Measurements from ENCODE around the gene WDFY4. TPM values are rescaled to one million over a fixed set of nuclear protein-coding genes. Genes with fewer than 3 reads are reported as not detected.
A peak's percentile ranks its signal among the peaks of the same experiment; 100 is the strongest.

The WDFY4 gene
- total and polyA plus RNA-seq, 4 donors = 0.57 to 7.1 (median 2.0) TPM

DNA sequence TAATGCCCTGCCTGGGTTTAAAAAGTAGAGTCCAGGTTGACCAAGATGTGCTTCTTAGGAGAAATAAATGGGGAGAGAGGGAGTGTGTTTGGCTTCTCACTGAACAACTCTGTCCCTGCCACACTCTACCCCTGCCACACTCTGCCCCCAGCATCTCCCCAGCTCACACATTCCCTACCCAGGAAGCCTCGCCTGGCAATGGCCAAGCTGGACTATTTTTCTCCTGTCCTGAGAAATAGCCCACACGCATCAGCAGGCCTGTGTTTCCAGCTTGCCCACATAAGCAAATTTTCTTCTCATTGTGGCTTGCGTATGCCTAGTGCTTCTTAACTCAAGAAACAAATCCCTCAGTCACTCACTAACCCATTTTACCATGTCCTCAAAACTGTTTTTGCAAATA, 253.1 kb downstream of the WDFY4 start:
- peak; percentile 6 for DNase-seq (ENCODE audit: low spot score)
- TF ChIP-seq FOXA1 (IDR thresholded peaks at IDR 0.05) = no peak
- Histone ChIP-seq H3K4me1 (ENCODE audit: control insufficient read depth in 4 of 4, insufficient read depth in 4 of 4, low read length in 3 of 4) (no peaks in the 10 kb centered on the region), H3K36me3 (ENCODE audit: control insufficient read depth in 4 of 4, insufficient read depth in 3 of 4, low read depth in 1 of 4, low read length in 3 of 4) (no peaks in the 10 kb centered on the region), H3K27ac (ENCODE audit: low read depth in 1 of 2, low read length in 2 of 2) (no peak overlapping the region), H3K9me3 (ENCODE audit: control insufficient read depth in 4 of 4, low read length in 3 of 4) (no peaks in the 10 kb centered on the region), H3K4me3 (ENCODE audit: low read depth in 1 of 3, low read length in 3 of 3) (no peak overlapping the region), H3K27me3 (ENCODE audit: control insufficient read depth in 4 of 4, insufficient read depth in 4 of 4, low read length in 3 of 4) (no peaks in the 10 kb centered on the region), H3K9ac (ENCODE audit: low read depth in 1 of 2, low read length in 2 of 2) (no peak overlapping the region)
- 95% methylated on average over 3 of the region's 3 CpGs for WGBS

DNA sequence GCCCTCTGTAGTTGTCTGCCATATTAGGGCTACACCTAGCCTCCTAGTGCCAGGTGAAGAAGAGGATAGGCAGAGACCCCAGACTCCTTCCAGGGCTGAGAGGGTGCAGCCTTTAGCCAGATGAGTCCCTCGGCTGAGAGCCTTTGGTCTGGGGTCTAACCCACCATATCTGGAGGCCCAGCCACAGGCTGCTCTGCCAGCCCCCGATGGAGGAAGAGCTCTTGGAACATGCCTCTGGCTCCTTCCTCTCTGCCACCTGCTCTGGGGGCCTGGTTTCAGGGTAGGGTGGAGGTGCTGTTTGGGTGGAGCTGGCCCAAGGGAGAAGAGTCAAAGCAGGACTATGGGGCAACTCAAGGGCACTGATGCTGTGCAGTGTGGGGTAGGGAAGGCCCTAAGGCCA, 253.6 kb downstream of the WDFY4 start:
- no peaks in the 10 kb centered on the region for H3K4me1 ChIP-seq (ENCODE audit: control insufficient read depth in 4 of 4, insufficient read depth in 4 of 4, low read length in 3 of 4)
- no peaks in the 10 kb centered on the region for H3K36me3 ChIP-seq (ENCODE audit: control insufficient read depth in 4 of 4, insufficient read depth in 3 of 4, low read depth in 1 of 4, low read length in 3 of 4)
- 90% methylated on average over 2 of the region's 2 CpGs for WGBS
- H3K4me3 ChIP-seq (ENCODE audit: low read depth in 1 of 3, low read length in 3 of 3) = no peak overlapping the region
- TF ChIP-seq HNF4G (IDR thresholded peaks at IDR 0.05) = no peak
- TF ChIP-seq NR2F2 (IDR thresholded peaks at IDR 0.05) = no peak
- no peak for TF ChIP-seq ZBTB33 (IDR thresholded peaks at IDR 0.05)
- TF ChIP-seq SP1 (IDR thresholded peaks at IDR 0.05) = no peak
- H3K27me3 ChIP-seq (ENCODE audit: control insufficient read depth in 4 of 4, insufficient read depth in 4 of 4, low read length in 3 of 4) = no peaks in the 10 kb centered on the region
- H3K27ac ChIP-seq (ENCODE audit: low read depth in 1 of 2, low read length in 2 of 2) = no peak overlapping the region
- H3K9me3 ChIP-seq (ENCODE audit: control insufficient read depth in 4 of 4, low read length in 3 of 4) = no peaks in the 10 kb centered on the region
- no peak for DNase-seq (ENCODE audit: low spot score)
- no peak overlapping the region for H3K9ac ChIP-seq (ENCODE audit: low read depth in 1 of 2, low read length in 2 of 2)

- WGBS = 76% methylated on average over 6 of the region's 6 CpGs
- Histone ChIP-seq H3K9me3 (ENCODE audit: control insufficient read depth in 4 of 4, low read length in 3 of 4) (no peaks in the 10 kb centered on the region), H3K4me1 (ENCODE audit: control insufficient read depth in 4 of 4, insufficient read depth in 4 of 4, low read length in 3 of 4) (no peaks in the 10 kb centered on the region), H3K9ac (ENCODE audit: low read depth in 1 of 2, low read length in 2 of 2) (no peak overlapping the region), H3K4me3 (ENCODE audit: low read depth in 1 of 3, low read length in 3 of 3) (no peak overlapping the region), H3K27ac (ENCODE audit: low read depth in 1 of 2, low read length in 2 of 2) (no peak overlapping the region), H3K36me3 (ENCODE audit: control insufficient read depth in 4 of 4, insufficient read depth in 3 of 4, low read depth in 1 of 4, low read length in 3 of 4) (no peaks in the 10 kb centered on the region), H3K27me3 (ENCODE audit: control insufficient read depth in 4 of 4, insufficient read depth in 4 of 4, low read length in 3 of 4) (no peaks in the 10 kb centered on the region)
- no peak for TF ChIP-seq HNF4G (IDR thresholded peaks at IDR 0.05)
- peak; percentile 9 for DNase-seq (ENCODE audit: low spot score)
Observed at GRCh38 chr10:48938990-48939536, 254.4 kb downstream of the WDFY4 start.

GRCh38 chr10:48939790-48940325, 255.2 kb downstream of the WDFY4 start, which contains the start of gene LRRC18:
Gene LRRC18 (minus strand): TSS chr10:48939840. CDS start chr10:48914155, 25,685 bp downstream.
- TF ChIP-seq FOXA2 (IDR thresholded peaks at IDR 0.05) (no peak), EGR1 (IDR thresholded peaks at IDR 0.05; ENCODE audit: low read depth in 2 of 2) (no peak), CTCF (IDR thresholded peaks at IDR 0.05; ENCODE audit: low read depth, low read length, missing input control) (no peak), JUND (IDR thresholded peaks at IDR 0.05) (no peak), RXRA (IDR thresholded peaks at IDR 0.05) (no peak), HNF4A (conservative IDR thresholded peaks at IDR 0.05) (no peak), HNF4G (IDR thresholded peaks at IDR 0.05) (no peak), YY1 (IDR thresholded peaks at IDR 0.05) (no peak), MAX (IDR thresholded peaks at IDR 0.05) (no peak), TAF1 (conservative IDR thresholded peaks at IDR 0.05) (no peak), FOXA1 (IDR thresholded peaks at IDR 0.05) (no peak), ZBTB33 (IDR thresholded peaks at IDR 0.05) (no peak), ATF3 (IDR thresholded peaks at IDR 0.05) (no peak), NR2F2 (IDR thresholded peaks at IDR 0.05) (no peak), SP1 (IDR thresholded peaks at IDR 0.05) (no peak), GABPA (IDR thresholded peaks at IDR 0.05 in 1 of 2, conservative IDR thresholded peaks at IDR 0.05 in 1 of 2) (no peak)
- WGBS = 89% methylated on average over 2 of the region's 2 CpGs
- DNase-seq (ENCODE audit: low spot score) = peak; percentile 17
- Histone ChIP-seq H3K4me1 (ENCODE audit: control insufficient read depth in 4 of 4, insufficient read depth in 4 of 4, low read length in 3 of 4) (no peaks in the 10 kb centered on the region), H3K4me3 (ENCODE audit: low read depth in 1 of 3, low read length in 3 of 3) (no peak within 1 kb of the TSS), H3K9me3 (ENCODE audit: control insufficient read depth in 4 of 4, low read length in 3 of 4) (no peaks in the 10 kb centered on the region), H3K27ac (ENCODE audit: low read depth in 1 of 2, low read length in 2 of 2) (no peak within 1 kb of the TSS), H3K36me3 (ENCODE audit: control insufficient read depth in 4 of 4, insufficient read depth in 3 of 4, low read depth in 1 of 4, low read length in 3 of 4) (no peaks in the 10 kb centered on the region), H3K27me3 (ENCODE audit: control insufficient read depth in 4 of 4, insufficient read depth in 4 of 4, low read length in 3 of 4) (no peaks in the 10 kb centered on the region), H3K9ac (ENCODE audit: low read depth in 1 of 2, low read length in 2 of 2) (no peak within 1 kb of the TSS)

All from liver (tissue), 9 donors.